ENCODE measurements around the gene MAP3K14.

MAP3K14 gene

GRCh38 chr17:45313996-45314740 lies 2.7 kb downstream of the MAP3K14 start:
- H3K4me1 Mint-ChIP-seq: peaks cover 82% of the 10 kb centered on the region
- H3K36me3 Mint-ChIP-seq (ENCODE audit: low read depth): peaks cover 63% of the 10 kb centered on the region
- H3K9me3 Mint-ChIP-seq: no peaks in the 10 kb centered on the region
- H3K27ac Mint-ChIP-seq: peak overlapping the region; percentile 93
- peak overlapping the region; percentile 98 for H3K4me3 Mint-ChIP-seq
- H3K27me3 Mint-ChIP-seq: peaks cover 4% of the 10 kb centered on the region
- DNase-seq (no peak), ATAC-seq (no peak)

- peaks cover 68% of the 10 kb centered on the region for H3K36me3 Mint-ChIP-seq (ENCODE audit: low read depth)
- no peaks in the 10 kb centered on the region for H3K9me3 Mint-ChIP-seq
- peaks cover 82% of the 10 kb centered on the region for H3K4me1 Mint-ChIP-seq
- peak overlapping the region; percentile 93 for H3K27ac Mint-ChIP-seq
- DNase-seq (no peak), ATAC-seq (no peak)
- H3K4me3 Mint-ChIP-seq: peak overlapping the region; percentile 98
- H3K27me3 Mint-ChIP-seq: peaks cover 4% of the 10 kb centered on the region
Measured at GRCh38 chr17:45313421-45313771, 3.4 kb downstream of the MAP3K14 start.

GRCh38 chr17:45312477-45313420 lies 4.1 kb downstream of the MAP3K14 start:
- Mint-ChIP-seq H3K9me3 (no peaks in the 10 kb centered on the region), H3K27me3 (peaks cover 4% of the 10 kb centered on the region), H3K4me1 (peaks cover 82% of the 10 kb centered on the region), H3K36me3 (ENCODE audit: low read depth) (peaks cover 72% of the 10 kb centered on the region), H3K27ac (peak overlapping the region; percentile 93), H3K4me3 (peak overlapping the region; percentile 98)
- no peak for ATAC-seq
- DNase-seq: no peak

- Mint-ChIP-seq H3K4me1 (peaks cover 82% of the 10 kb centered on the region), H3K27ac (peak overlapping the region; percentile 93), H3K27me3 (no peaks in the 10 kb centered on the region), H3K36me3 (ENCODE audit: low read depth) (peaks cover 71% of the 10 kb centered on the region), H3K9me3 (no peaks in the 10 kb centered on the region), H3K4me3 (peak overlapping the region; percentile 98)
- DNase-seq (peak; percentile 82), ATAC-seq (peak; percentile 82)
Measured at GRCh38 chr17:45311760-45312476, 4.9 kb downstream of the MAP3K14 start.

- no peak for ATAC-seq
- H3K27me3 Mint-ChIP-seq: no peaks in the 10 kb centered on the region
- DNase-seq: no peak
- peak overlapping the region; percentile 93 for H3K27ac Mint-ChIP-seq
- peak overlapping the region; percentile 98 for H3K4me3 Mint-ChIP-seq
- H3K4me1 Mint-ChIP-seq: peaks cover 88% of the 10 kb centered on the region
- peaks cover 75% of the 10 kb centered on the region for H3K36me3 Mint-ChIP-seq (ENCODE audit: low read depth)
- H3K9me3 Mint-ChIP-seq: no peaks in the 10 kb centered on the region
Measured at GRCh38 chr17:45311401-45311759, 5.4 kb downstream of the MAP3K14 start.

- Mint-ChIP-seq H3K36me3 (ENCODE audit: low read depth) (peaks cover 73% of the 10 kb centered on the region), H3K4me3 (peak overlapping the region; percentile 98), H3K27ac (peak overlapping the region; percentile 93), H3K4me1 (peaks cover 95% of the 10 kb centered on the region), H3K27me3 (no peaks in the 10 kb centered on the region), H3K9me3 (no peaks in the 10 kb centered on the region)
- DNase-seq: no peak
- ATAC-seq: no peak
Measured at GRCh38 chr17:45310380-45311324, 6.2 kb downstream of the MAP3K14 start.

- Mint-ChIP-seq H3K9me3 (no peaks in the 10 kb centered on the region), H3K4me3 (peak overlapping the region; percentile 6), H3K27me3 (no peaks in the 10 kb centered on the region), H3K36me3 (ENCODE audit: low read depth) (peaks cover 68% of the 10 kb centered on the region), H3K4me1 (peaks cover 95% of the 10 kb centered on the region), H3K27ac (peak overlapping the region; percentile 96)
- DNase-seq (no peak), ATAC-seq (no peak)
Measured at GRCh38 chr17:45309400-45309799, 7.4 kb downstream of the MAP3K14 start.

- Mint-ChIP-seq H3K4me3 (peak overlapping the region; percentile 42), H3K27me3 (no peaks in the 10 kb centered on the region), H3K27ac (peak overlapping the region; percentile 96), H3K4me1 (peaks cover 95% of the 10 kb centered on the region), H3K9me3 (no peaks in the 10 kb centered on the region), H3K36me3 (ENCODE audit: low read depth) (peaks cover 67% of the 10 kb centered on the region)
- ATAC-seq (no peak), DNase-seq (no peak)
Measured at GRCh38 chr17:45308840-45309239, 8.0 kb downstream of the MAP3K14 start.

- no peak for ATAC-seq
- peaks cover 61% of the 10 kb centered on the region for H3K36me3 Mint-ChIP-seq (ENCODE audit: low read depth)
Measured at GRCh38 chr17:45308016-45308365, 8.8 kb downstream of the MAP3K14 start.

GRCh38 chr17:45307290-45308015 lies 9.4 kb downstream of the MAP3K14 start:
- Mint-ChIP-seq H3K27me3 (no peaks in the 10 kb centered on the region), H3K4me1 (peaks cover 94% of the 10 kb centered on the region), H3K9me3 (no peaks in the 10 kb centered on the region), H3K4me3 (peak overlapping the region; percentile 59), H3K27ac (peak overlapping the region; percentile 96), H3K36me3 (ENCODE audit: low read depth) (peaks cover 62% of the 10 kb centered on the region)
- DNase-seq (peak; percentile 53), ATAC-seq (peak; percentile 40)

More at GRCh38 chr17:45308016-45308365, 8.8 kb downstream of the MAP3K14 start:
- Mint-ChIP-seq H3K27ac (peak overlapping the region; percentile 96), H3K4me3 (peak overlapping the region; percentile 59), H3K27me3 (no peaks in the 10 kb centered on the region), H3K4me1 (peaks cover 94% of the 10 kb centered on the region), H3K9me3 (no peaks in the 10 kb centered on the region)
- DNase-seq: no peak

- Mint-ChIP-seq H3K4me3 (no peak overlapping the region), H3K9me3 (no peaks in the 10 kb centered on the region), H3K27ac (peak overlapping the region; percentile 96), H3K4me1 (peaks cover 93% of the 10 kb centered on the region), H3K36me3 (ENCODE audit: low read depth) (peaks cover 64% of the 10 kb centered on the region), H3K27me3 (no peaks in the 10 kb centered on the region)
- DNase-seq (no peak), ATAC-seq (no peak)
Measured at GRCh38 chr17:45306623-45307022, 10.2 kb downstream of the MAP3K14 start.

- Mint-ChIP-seq H3K27me3 (no peaks in the 10 kb centered on the region), H3K4me3 (peak overlapping the region; percentile 26), H3K4me1 (peaks cover 92% of the 10 kb centered on the region), H3K27ac (peak overlapping the region; percentile 96), H3K36me3 (ENCODE audit: low read depth) (peaks cover 61% of the 10 kb centered on the region), H3K9me3 (no peaks in the 10 kb centered on the region)
- DNase-seq: no peak
- ATAC-seq: no peak
Measured at GRCh38 chr17:45306094-45306493, 10.7 kb downstream of the MAP3K14 start.

- no peaks in the 10 kb centered on the region for H3K9me3 Mint-ChIP-seq
- H3K4me3 Mint-ChIP-seq: no peak overlapping the region
- peak overlapping the region; percentile 96 for H3K27ac Mint-ChIP-seq
- H3K36me3 Mint-ChIP-seq (ENCODE audit: low read depth): peaks cover 57% of the 10 kb centered on the region
- H3K4me1 Mint-ChIP-seq: peaks cover 91% of the 10 kb centered on the region
- ATAC-seq (no peak), DNase-seq (no peak)
- no peaks in the 10 kb centered on the region for H3K27me3 Mint-ChIP-seq
Measured at GRCh38 chr17:45305530-45306087, 11.2 kb downstream of the MAP3K14 start.

All from activated naive CD8-positive, alpha-beta T cell treated with anti-CD3 and anti-CD28 coated beads, Interleukin-2, amount 50 U/mL, for 24 hours (primary cell).